ENCODE results near the gene CCBE1. TPM values are rescaled to one million over a fixed set of nuclear protein-coding genes. Genes with fewer than 3 reads are reported as not detected.

The CCBE1 gene
- total RNA-seq, 1 donor from 2014 or later: 1.2 TPM

DNA sequence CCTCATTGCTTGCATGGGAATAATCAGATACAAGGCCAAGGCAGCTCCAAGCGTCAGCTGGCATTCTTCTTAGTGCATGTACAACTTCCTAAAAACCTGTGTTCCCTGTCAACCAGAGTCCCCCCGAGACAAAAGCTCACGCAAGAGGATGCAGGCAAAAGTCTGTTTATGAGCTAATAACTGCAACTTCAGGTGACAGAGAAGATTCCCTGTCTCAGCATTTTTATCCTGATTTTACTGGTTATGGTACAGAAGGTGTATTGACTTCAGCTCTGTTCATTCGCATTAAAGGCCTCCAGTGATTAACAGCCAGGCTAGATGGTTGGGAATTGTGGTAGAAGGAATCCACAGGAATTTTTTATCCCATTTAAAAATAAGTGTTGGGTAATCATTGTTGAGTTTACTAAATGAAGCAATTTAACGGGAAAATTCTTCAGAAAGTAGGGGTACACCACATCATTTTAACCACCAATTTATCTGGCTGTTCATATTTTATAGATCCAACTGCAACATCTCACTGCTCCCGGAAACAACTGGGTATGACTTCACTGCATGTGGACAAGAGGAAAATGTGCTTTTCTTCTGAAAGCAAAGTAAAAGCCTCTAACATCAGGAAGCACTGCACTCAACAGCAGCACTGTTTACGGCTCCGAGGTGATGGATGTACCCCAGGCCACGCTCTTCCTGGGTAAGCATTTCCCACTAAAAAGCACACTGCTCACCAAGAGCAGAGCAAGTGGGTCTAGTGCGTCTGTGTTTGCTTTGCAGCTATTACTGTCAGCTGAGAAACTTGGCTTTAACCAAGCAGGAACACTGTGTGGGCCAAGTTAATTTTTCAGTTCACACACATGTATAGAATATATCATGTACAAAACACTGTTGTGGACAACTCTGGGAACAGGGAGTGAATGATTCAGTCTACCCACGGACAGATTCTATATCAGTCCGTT, 31.9 kb downstream of the CCBE1 start:
- Mint-ChIP-seq H3K4me3 (ENCODE audit: unreplicated experiment) (no peak overlapping the region), H3K27me3 (ENCODE audit: unreplicated experiment) (no peaks in the 10 kb centered on the region), H3K36me3 (ENCODE audit: low read depth, unreplicated experiment) (no peaks in the 10 kb centered on the region), H3K9me3 (ENCODE audit: unreplicated experiment) (no peaks in the 10 kb centered on the region), H3K27ac (ENCODE audit: unreplicated experiment) (no peak overlapping the region), H3K4me1 (ENCODE audit: unreplicated experiment) (no peaks in the 10 kb centered on the region)
- TF ChIP-seq CTCF (IDR thresholded peaks at IDR 0.05; ENCODE audit: unreplicated experiment): no peak
- no peak for DNase-seq (ENCODE audit: low spot score)

DNA sequence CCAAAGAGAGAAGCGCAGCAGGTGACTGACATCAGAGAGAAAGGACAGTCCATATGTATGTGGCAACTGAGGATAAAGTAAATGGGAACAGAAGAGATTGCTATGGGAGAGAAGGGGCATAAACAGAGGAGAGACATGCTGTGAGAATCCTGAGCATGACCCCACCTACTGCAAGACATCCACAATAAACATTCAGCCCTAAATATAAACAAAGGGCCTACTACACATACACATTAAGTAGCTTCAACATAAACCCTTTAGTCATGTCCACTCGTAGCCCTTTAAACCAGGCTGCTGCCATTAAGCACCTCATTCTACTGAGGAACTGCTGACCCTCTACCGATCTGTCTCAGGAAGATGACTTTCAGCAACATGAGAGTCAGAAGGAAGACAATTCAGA, 32.9 kb downstream of the CCBE1 start:
- H3K4me3 Mint-ChIP-seq (ENCODE audit: unreplicated experiment): no peak overlapping the region
- H3K4me1 Mint-ChIP-seq (ENCODE audit: unreplicated experiment): no peaks in the 10 kb centered on the region
- DNase-seq (ENCODE audit: low spot score): no peak
- no peak overlapping the region for H3K27ac Mint-ChIP-seq (ENCODE audit: unreplicated experiment)
- H3K27me3 Mint-ChIP-seq (ENCODE audit: unreplicated experiment): no peaks in the 10 kb centered on the region
- no peaks in the 10 kb centered on the region for H3K36me3 Mint-ChIP-seq (ENCODE audit: low read depth, unreplicated experiment)
- no peak for TF ChIP-seq CTCF (IDR thresholded peaks at IDR 0.05; ENCODE audit: unreplicated experiment)
- H3K9me3 Mint-ChIP-seq (ENCODE audit: unreplicated experiment): no peaks in the 10 kb centered on the region

GRCh38 chr18:59663096-59663495, 34.1 kb downstream of the CCBE1 start:
- H3K9me3 Mint-ChIP-seq (ENCODE audit: unreplicated experiment): no peaks in the 10 kb centered on the region

GRCh38 chr18:59661891-59662701, 35.1 kb downstream of the CCBE1 start:
- H3K27me3 Mint-ChIP-seq (ENCODE audit: unreplicated experiment): no peaks in the 10 kb centered on the region
- H3K9me3 Mint-ChIP-seq (ENCODE audit: unreplicated experiment): no peaks in the 10 kb centered on the region
- H3K4me1 Mint-ChIP-seq (ENCODE audit: unreplicated experiment): no peaks in the 10 kb centered on the region
- no peaks in the 10 kb centered on the region for H3K36me3 Mint-ChIP-seq (ENCODE audit: low read depth, unreplicated experiment)
- H3K27ac Mint-ChIP-seq (ENCODE audit: unreplicated experiment): no peak overlapping the region
- TF ChIP-seq CTCF (IDR thresholded peaks at IDR 0.05; ENCODE audit: unreplicated experiment): no peak
- DNase-seq (ENCODE audit: low spot score): no peak
- H3K4me3 Mint-ChIP-seq (ENCODE audit: unreplicated experiment): no peak overlapping the region

More at GRCh38 chr18:59663096-59663495, 34.1 kb downstream of the CCBE1 start:
- Mint-ChIP-seq H3K4me1 (ENCODE audit: unreplicated experiment) (no peaks in the 10 kb centered on the region), H3K27ac (ENCODE audit: unreplicated experiment) (no peak overlapping the region), H3K36me3 (ENCODE audit: low read depth, unreplicated experiment) (no peaks in the 10 kb centered on the region), H3K4me3 (ENCODE audit: unreplicated experiment) (no peak overlapping the region), H3K27me3 (ENCODE audit: unreplicated experiment) (no peaks in the 10 kb centered on the region)
- DNase-seq (ENCODE audit: low spot score): no peak
- TF ChIP-seq CTCF (IDR thresholded peaks at IDR 0.05; ENCODE audit: unreplicated experiment): no peak
